ENCODE results near the gene COCH. TPM values are rescaled to one million over a fixed set of nuclear protein-coding genes. Genes with fewer than 3 reads are reported as not detected.

The COCH gene
- total RNA-seq, 4 donors from 2014 or later: 1.9 to 5.4 (median 3.7) TPM

- TF ChIP-seq CTCF (IDR thresholded peaks at IDR 0.05; ENCODE audit: low read depth): no peak
Measured at GRCh38 chr14:30876692-30877091, 2.3 kb downstream of the COCH start.

- TF ChIP-seq CTCF (IDR thresholded peaks at IDR 0.05; ENCODE audit: low read depth): no peak
Measured at GRCh38 chr14:30882431-30882830, 8.1 kb downstream of the COCH start.

- no peak for TF ChIP-seq CTCF (IDR thresholded peaks at IDR 0.05; ENCODE audit: low read depth)
Measured at GRCh38 chr14:30883508-30884294, 9.3 kb downstream of the COCH start.

GRCh38 chr14:30884901-30885300, 10.5 kb downstream of the COCH start:
- no peak for TF ChIP-seq CTCF (IDR thresholded peaks at IDR 0.05; ENCODE audit: low read depth)

- no peak for TF ChIP-seq CTCF (IDR thresholded peaks at IDR 0.05; ENCODE audit: low read depth)
Measured at GRCh38 chr14:30885840-30886740, 11.7 kb downstream of the COCH start.

- TF ChIP-seq CTCF (IDR thresholded peaks at IDR 0.05; ENCODE audit: low read depth): no peak
Measured at GRCh38 chr14:30888480-30889243, 14.3 kb downstream of the COCH start.

Measured in subcutaneous adipose tissue (tissue), 4 donors.